Colonic mucosa (tissue), 4 donors: ENCODE results near the gene RMND1. TPM values are rescaled to one million over a fixed set of nuclear protein-coding genes. Genes with fewer than 3 reads are reported as not detected.

ENCODE experiments used
- DNase-seq: peaks from one replicate; pipeline ENCODE4 v3.0.0-alpha.2; 2020
- H3K27ac ChIP-seq: fragments of 200-600 bp; one replicate; pipeline ENCODE4 v1.8.0; 2021
- H3K27me3 ChIP-seq: fragments of 200-600 bp; one replicate; pipeline ENCODE4 v1.8.0; 2021
- H3K36me3 ChIP-seq: fragments of 200-600 bp; one replicate; pipeline ENCODE4 v1.8.0; 2021
- H3K4me1 ChIP-seq: fragments of 200-600 bp; one replicate; pipeline ENCODE4 v1.8.0; 2021; ENCODE audit warnings: mild to moderate bottlenecking
- H3K4me3 ChIP-seq: fragments of 200-600 bp; one replicate; pipeline ENCODE4 v1.8.0; 2021
- H3K9ac ChIP-seq, 2 donors: one replicate each; pipeline ENCODE4 v1.7.0; 2013; ENCODE audit warnings: control low read depth in 2 of 2, low read depth in 2 of 2, low read length in 2 of 2
- H3K9me3 ChIP-seq: fragments of 200-600 bp; one replicate; pipeline ENCODE4 v1.8.0; 2021
- CTCF ChIP-seq: fragments of 200-600 bp; IDR thresholded peaks from one replicate; pipeline ENCODE4 v1.8.0; 2022; ENCODE audit warnings: antibody characterized with exemption, mild to moderate bottlenecking
- intact Hi-C: fragments of 100-400 bp; cut with DNase I; formaldehyde crosslinking; loops from one replicate; pipeline ENCODE4 v1.14.1; 2022
- total RNA-seq, 2 donors: library from RNA; stranded (reverse); fragmentation: NEBNext Ultra II Directional in 1 of 2; extraction: Animal tissue kit (Norgen Biotek cat#: 25700) in 1 of 2; gene quantifications; one replicate each; pipeline ENCODE4 v1.2.1, GENCODE V29; 2021
- donor health status: healthy.
- donor health status: DM: no; HTN: no; CAD: no.
- donor health status: DM: no; HTN: no; CAD: no.

The RMND1 gene
- total RNA-seq, result 10 to 100 TPM; 20.3 to 20.4 TPM

GRCh38 chr6:151451950-151452749 is at the start of gene RMND1:
TSS of gene RMND1 (minus strand) at chr6:151452126. CDS start at chr6:151445811, 6,315 bp downstream.
- Histone ChIP-seq H3K36me3 (no peaks in the 10 kb centered on the region), H3K9ac (peak within 1 kb of the TSS; percentile 72 to 89), H3K9me3 (no peaks in the 10 kb centered on the region), H3K27ac (peak within 1 kb of the TSS; percentile 96), H3K27me3 (no peaks in the 10 kb centered on the region), H3K4me3 (peak within 1 kb of the TSS; percentile 88), H3K4me1 (peaks cover 4% of the 10 kb centered on the region)
- intact Hi-C loops, result loop anchor here (5.0 kb wide), 1 partner anchor 60 kb away; the partner anchor contains the start of gene ZBTB2
- no peak for TF ChIP-seq CTCF
- peak; percentile 100 for DNase-seq

GRCh38 chr6:151499551-151499950 is 47.6 kb upstream of the RMND1 start:
- no peak for DNase-seq
- no peak for TF ChIP-seq CTCF
- Histone ChIP-seq H3K4me3 (no peak overlapping the region), H3K9ac (no peak overlapping the region), H3K9me3 (no peaks in the 10 kb centered on the region), H3K27me3 (peaks cover 2% of the 10 kb centered on the region), H3K4me1 (no peaks in the 10 kb centered on the region), H3K27ac (no peak overlapping the region), H3K36me3 (no peaks in the 10 kb centered on the region)
- intact Hi-C loops, result no loop called here

GRCh38 chr6:151498327-151498726 is 46.4 kb upstream of the RMND1 start:
- no peak overlapping the region for H3K27ac ChIP-seq
- no peak for DNase-seq

GRCh38 chr6:151497905-151498304 is 46.0 kb upstream of the RMND1 start:
- no peak overlapping the region for H3K4me3 ChIP-seq
- intact Hi-C loops, result no loop called here
- no peak overlapping the region for H3K9ac ChIP-seq
- no peak for TF ChIP-seq CTCF
- H3K27ac ChIP-seq, result no peak overlapping the region
- peaks cover 15% of the 10 kb centered on the region for H3K27me3 ChIP-seq
- H3K4me1 ChIP-seq, result no peaks in the 10 kb centered on the region
- no peaks in the 10 kb centered on the region for H3K9me3 ChIP-seq
- no peak for DNase-seq
- no peaks in the 10 kb centered on the region for H3K36me3 ChIP-seq

More at GRCh38 chr6:151498327-151498726, 46.4 kb upstream of the RMND1 start:
- Histone ChIP-seq H3K4me1 (no peaks in the 10 kb centered on the region), H3K4me3 (no peak overlapping the region), H3K27me3 (peaks cover 14% of the 10 kb centered on the region), H3K9ac (no peak overlapping the region), H3K36me3 (no peaks in the 10 kb centered on the region), H3K9me3 (no peaks in the 10 kb centered on the region)
- TF ChIP-seq CTCF, result no peak
- intact Hi-C loops, result no loop called here

- Histone ChIP-seq H3K4me1 (no peaks in the 10 kb centered on the region), H3K27me3 (peaks cover 15% of the 10 kb centered on the region), H3K9ac (no peak overlapping the region), H3K36me3 (no peaks in the 10 kb centered on the region), H3K27ac (no peak overlapping the region), H3K9me3 (no peaks in the 10 kb centered on the region), H3K4me3 (no peak overlapping the region)
- no peak for DNase-seq
- intact Hi-C loops, result no loop called here
- no peak for TF ChIP-seq CTCF
Measured at GRCh38 chr6:151495380-151495779, 43.5 kb upstream of the RMND1 start.
